OCI-LY1 (cell line): ENCODE results near the gene RFX4.

Experiments
- CTCF ChIP-seq: fragments of 200-600 bp; sonication (generic), shearing (Covaris generic); IDR thresholded peaks from 2 replicates; pipeline ENCODE4 v1.5.1; 2017; ENCODE audit warnings: mild to moderate bottlenecking, antibody characterized with exemption, low read length, moderate library complexity, mixed read lengths
- EZH2 ChIP-seq: fragments of 200-600 bp; sonication (generic), shearing (Covaris generic); IDR thresholded peaks from 2 replicates; pipeline ENCODE4 v1.8.0; 2017; ENCODE audit warnings: borderline replicate concordance, mixed run types, mild to moderate bottlenecking, antibody characterized with exemption, low read length, moderate library complexity, mixed read lengths

- no peak for TF ChIP-seq CTCF
- no peak for TF ChIP-seq EZH2
These were observed 190.6 kb downstream of the RFX4 start for GRCh38 chr12:106773286-106774004.
